Stimulated activated CD4-positive, alpha-beta T cell treated with anti-CD3 and anti-CD28 coated beads, Interleukin-1b, Interleukin-23, amount 100 ng/mL, for 1 hour (primary cell): Measurements from ENCODE around the gene UGT2A1.
"Not testable (repeated sequence)": the region's sequence is repeated elsewhere in the genome, so short reads cannot be mapped to it uniquely, and the experiment has no call there.

Experiments used
- DNase-seq, 2 donors: peaks; one replicate each; pipeline ENCODE4 v3.0.0-alpha.2; 2020; ENCODE audit warnings: low read depth in 2 of 2

UGT2A1 gene

DNA sequence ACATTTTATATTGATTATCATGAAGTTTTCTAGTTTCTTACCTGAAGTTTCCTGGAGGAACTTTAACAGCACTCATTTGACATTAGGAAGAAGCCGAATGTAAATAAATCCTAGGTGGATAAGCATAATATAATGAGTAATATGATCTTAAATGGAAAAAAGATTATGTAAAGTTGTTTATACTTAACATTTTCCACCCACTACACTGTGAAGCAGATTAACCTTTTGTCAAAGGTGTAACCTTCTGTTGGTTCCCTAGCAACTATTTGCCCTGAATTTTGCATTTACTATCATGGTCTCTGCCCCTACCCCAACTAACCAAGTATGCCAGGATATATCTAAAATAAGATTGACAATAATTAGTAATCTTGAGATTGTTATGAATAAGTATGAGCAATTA lies at the start of gene UGT2A1:
Gene UGT2A1, minus strand, starts transcription at position 101 of the 400 bp plus-strand sequence. CDS start 5,603 bp downstream, outside the sequence.
- no peak for DNase-seq

DNA sequence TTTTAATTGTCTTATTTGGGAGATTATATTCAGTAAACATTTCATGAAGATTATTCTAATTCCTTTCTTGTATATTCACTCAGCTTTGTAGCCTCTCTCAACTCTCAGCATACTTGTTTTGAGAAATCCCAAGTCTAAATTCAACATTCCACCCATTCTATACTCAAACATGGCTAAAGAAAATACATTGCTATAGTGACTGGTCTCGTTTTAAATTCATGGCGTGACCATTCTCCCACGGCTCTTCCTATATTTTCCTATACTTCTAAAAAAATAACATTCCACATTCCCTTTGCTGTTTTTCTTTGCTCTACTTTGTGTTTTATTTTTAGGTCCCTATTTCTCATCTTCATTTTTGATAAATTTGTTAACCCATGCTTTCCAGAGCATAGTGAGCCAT lies 49.2 kb upstream of the UGT2A1 start:
- DNase-seq, result no peak

- DNase-seq, result no peak
These were observed 48.6 kb upstream of the UGT2A1 start for GRCh38 chr4:69701696-69702095.

DNA sequence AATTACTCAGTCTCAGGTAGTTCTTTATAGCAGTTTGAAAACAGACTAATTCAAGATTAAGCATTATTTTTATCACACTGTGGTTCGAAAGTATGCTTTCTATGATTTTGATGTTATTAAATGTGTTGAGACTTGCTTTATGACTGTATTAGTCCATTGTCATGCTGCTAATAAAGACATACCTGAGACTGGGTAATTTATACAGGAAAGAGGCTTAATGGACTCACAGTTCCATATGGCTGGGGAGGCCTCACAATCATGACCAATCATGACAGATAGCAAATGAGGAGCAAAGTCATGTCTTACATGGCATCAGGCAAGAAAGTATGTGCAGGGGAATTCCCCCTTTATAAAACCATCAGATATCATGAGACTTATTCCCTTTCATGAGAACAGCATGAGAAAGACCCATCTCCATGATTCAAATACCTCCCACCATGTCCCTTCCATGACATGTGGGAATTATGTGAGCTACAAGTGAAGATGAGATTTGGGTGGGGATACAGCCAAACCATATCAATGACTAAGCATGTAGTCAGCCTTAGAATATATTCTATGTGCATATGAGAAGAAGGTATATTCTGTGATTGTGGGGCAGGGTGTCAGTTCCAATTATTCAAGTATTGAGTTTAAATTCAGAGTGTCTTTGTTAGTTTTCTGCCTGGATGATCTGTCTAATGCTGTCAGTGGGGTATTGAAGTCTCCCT lies 44.6 kb upstream of the UGT2A1 start:
- DNase-seq, result no peak

GRCh38 chr4:69689599-69689998 lies 36.6 kb upstream of the UGT2A1 start:
- no peak for DNase-seq

GRCh38 chr4:69684804-69685203 lies 31.8 kb upstream of the UGT2A1 start:
- no peak for DNase-seq

DNA sequence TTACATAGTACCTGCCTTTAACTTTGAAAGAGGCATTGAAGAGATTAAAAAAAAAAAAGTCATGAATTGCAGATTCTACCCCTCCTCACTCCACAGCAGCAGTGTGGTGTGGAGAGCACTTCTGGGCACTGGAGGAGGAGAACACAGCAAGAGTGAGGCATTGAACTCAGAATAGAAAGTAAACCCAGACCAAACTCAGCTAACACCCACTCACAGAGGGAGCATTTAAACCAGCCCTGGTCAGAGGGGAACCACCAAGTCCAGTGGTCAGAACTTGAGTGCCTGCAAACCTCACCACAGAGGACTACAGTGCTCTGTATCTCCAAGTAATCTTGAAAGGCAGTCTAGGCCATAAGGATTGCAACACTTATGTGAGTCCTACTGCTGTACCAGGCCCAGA lies 15.6 kb upstream of the UGT2A1 start:
- DNase-seq, result no peak

DNA sequence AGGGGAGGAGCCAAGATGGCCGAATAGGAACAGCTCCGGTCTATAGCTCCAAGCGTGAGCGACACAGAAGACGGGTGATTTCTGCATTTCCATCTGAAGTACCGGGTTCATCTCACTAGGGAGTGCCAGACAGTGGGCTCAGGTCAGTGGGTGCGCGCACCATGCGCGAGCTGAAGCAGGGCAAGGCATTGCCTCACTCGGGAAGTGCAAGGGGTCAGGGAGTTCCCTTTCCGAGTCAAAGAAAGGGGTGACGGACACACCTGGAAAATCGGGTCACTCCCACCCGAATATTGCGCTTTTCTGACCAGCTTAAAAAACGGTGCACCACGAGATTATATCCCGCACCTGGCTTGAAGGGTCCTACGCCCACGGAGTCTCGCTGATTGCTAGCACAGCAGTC lies 11.0 kb upstream of the UGT2A1 start:
- not testable (repeated sequence) for DNase-seq

- DNase-seq, result not testable (repeated sequence)
These were observed 8.2 kb upstream of the UGT2A1 start for GRCh38 chr4:69661130-69661803.

DNA sequence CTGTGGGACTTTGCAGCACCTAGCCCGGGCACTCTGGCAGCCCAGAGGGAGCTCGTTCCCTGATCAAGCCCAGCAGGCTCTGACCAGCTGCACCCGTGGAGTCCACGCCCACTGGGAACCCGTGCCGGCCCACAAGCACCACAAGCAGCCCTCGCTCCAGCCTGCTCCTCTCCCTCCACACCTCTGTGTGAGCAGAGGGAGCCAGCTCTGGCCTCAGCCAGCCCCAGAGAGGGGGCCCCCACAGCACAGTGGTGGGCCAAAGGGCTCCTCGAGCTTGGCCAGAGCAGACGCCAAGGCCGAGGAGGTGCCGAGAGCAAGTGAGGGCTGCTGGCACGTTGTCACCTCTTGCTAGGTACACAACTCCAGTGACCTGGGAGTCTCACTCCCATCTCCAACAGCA lies 5.1 kb upstream of the UGT2A1 start:
- no peak for DNase-seq

DNA sequence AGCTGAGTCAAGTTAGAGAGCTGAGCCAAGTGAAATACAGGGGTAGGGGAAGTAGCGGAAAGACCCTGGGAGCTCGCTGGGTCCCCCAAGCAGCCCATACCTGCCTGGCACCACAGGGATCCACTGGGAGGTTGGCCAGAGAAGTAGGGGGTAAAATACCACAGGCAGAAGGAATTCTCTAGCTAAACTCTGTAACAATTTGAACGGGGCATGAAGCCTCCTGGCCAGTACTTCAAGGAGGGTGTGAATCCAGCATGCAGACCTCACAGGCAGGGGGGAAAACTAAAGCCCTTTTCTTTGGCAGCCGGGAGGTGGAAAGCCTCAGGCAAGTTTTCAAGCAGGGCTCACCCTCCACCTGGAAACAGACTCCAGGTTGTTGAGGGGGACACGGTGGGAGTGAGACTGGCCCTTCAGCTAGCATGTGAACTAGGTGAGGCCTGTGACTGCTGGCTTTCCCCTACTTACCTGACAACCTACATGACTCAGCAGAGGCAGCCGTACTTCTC lies 3.7 kb upstream of the UGT2A1 start:
- no peak for DNase-seq

GRCh38 chr4:69650872-69651271 lies 2.2 kb downstream of the UGT2A1 start:
- no peak for DNase-seq

DNA sequence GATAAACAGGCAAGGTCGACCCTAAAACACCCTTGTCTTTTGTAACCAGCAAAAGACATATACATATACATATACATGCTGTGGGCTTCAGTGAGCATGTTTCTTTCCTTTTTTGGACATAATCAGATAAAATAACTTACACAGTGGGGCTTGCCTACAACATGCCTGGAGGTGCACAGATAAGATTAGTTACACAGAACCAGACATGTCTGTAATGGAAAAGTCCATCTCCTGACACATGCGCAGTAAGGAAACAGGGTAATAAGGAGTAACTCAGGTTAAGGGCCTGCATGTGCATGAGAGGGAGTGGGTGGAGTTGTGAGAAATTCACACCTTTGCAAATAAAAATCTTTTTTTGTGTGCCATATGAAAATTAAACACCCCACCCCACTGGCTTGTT lies 3.4 kb downstream of the UGT2A1 start:
- no peak for DNase-seq

GRCh38 chr4:69649207-69649606 lies 3.8 kb downstream of the UGT2A1 start:
- DNase-seq, result no peak

DNA sequence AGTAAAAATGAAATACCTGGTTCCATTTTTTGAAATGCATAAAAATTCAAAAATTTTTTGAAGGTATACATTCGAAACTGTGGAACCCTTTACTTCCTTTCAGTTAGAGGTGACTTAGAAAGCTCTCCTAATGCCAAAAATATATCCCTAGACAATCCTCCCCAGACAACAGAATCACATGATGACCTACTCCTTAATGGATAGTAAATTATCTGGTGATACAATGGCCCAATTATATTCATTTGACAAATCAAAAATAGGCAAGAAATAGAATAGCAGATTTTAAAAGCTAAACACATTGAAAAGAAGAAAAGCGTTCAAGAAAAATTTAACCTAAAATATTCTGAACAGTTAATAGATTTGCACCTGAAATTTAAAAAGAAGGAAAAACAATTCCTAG lies 10.1 kb downstream of the UGT2A1 start:
- no peak for DNase-seq

DNA sequence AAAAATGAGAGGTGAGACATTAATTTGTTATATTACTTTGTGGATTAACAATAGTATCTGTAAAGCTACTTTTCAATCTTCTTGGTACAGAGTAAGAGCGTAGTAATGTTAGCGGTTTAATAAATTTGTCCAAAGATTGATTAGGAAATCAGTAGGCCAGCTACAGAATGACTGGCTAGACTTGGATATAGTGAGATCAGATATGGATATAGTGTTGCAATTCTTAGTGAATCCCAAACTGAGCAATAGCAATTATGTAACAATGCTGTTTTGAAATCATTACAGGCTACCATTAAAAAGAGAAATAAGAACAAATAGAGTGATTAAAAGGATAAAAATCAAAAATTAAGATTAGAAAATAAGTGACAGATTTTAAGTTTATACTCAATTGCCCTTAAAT lies 12.8 kb downstream of the UGT2A1 start:
- DNase-seq, result no peak

DNA sequence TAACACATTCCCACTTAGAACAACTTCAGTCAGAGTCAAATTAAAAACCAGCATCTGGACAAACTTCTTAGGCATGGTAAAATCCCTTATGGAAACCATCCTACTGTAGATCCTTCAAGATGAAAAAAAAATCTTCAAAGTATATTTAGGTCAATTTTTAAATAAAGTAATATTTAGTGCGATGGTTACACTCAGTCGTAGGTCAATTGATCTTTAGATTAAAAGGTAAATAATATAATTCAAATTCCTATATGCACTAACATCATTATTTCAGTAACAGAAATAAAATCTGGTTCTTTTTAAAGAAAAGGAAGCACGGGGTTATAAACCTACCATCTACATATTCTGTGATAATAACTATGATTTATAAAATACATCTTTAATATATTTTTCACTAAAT lies 13.5 kb downstream of the UGT2A1 start, which contains the start of gene UGT2A2:
Gene UGT2A2, minus strand, starts transcription at position 101 of the 400 bp plus-strand sequence. Its CDS starts 2 bp downstream, at position 99.
- DNase-seq, result no peak

DNA sequence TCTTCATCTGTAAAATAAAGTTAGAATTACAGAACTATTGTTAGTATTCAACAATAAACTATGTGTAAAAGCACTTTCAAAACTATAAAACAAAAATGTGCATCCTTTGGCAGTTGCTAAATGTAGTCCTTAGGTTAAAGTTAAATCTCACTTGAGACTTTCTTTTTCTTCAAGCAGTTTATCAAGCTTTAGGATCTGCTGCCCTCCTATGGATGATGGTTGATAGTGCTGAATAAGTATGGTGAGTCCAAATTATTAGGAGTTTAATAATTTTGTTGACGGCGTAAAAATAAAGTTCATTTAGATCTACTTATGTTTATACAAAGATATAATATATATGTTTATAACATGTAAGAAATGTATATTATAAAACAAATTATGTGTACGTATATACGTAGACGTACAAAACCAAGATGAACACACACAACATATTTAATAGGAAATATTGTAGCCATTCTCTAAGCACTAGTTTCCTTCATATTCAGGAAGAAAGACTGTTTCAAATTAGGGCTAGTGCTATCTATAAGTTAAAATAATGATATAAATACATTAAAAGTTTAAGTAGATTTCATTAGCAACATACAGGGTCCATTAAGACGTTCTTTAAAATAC lies 35.9 kb downstream of the UGT2A1 start:
- no peak for DNase-seq

DNA sequence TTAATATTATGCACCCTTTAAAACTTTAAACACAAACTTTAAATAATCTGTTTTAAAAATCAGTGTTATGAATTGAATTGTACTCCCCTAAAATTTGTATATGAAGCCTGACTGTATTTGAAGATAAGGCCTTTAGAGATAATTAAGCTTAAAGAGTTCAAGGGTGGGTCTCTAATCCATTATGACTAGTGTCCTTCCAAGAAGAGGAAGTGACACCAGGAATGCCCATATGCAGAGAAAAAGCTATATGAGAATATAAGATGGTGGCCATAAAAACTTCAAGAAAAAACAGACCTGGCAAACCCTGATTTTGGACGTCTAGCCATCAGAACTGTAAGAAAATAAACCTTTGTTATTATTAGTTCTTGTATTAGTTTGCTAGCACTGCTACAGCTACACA lies 42.6 kb downstream of the UGT2A1 start:
- DNase-seq, result no peak

DNA sequence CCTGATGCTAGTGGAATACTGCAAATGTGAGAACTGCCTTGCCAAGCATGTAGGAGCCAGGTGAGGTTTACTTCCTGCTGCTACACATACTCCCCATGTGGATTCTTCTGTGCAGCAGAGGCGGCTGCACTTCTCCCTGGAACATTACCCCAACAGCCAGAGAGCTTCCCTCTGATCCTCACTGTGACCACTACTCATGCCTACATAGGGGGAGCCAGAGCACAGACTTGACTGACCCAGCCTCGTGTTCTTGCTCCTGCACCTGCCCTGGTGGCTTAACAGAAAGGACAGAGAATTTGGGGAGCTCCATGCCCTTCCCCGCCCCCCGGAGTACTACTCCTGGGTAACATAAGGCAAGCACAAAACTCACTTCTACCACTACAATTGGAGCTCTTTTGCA lies 52.0 kb downstream of the UGT2A1 start:
- DNase-seq, result no peak

DNA sequence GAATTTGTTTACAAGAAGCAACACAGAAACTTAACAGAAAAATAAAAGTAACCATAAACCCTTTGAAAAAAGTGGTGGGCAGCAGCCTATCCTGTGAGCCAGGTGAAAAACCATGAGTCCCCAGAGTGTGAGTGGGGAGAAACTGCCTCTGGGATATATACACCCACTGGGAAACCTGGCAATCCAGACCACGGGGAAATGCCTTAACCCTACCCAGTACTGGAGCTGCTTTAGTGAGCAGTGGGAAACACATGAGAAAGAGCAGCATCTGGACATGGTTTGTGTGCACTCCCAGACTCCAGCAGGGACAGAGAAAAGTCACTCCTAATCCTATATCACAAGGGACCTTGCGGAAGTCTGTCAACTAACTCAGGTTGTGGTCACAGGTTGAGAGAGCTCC lies 53.0 kb downstream of the UGT2A1 start:
- no peak for DNase-seq

DNA sequence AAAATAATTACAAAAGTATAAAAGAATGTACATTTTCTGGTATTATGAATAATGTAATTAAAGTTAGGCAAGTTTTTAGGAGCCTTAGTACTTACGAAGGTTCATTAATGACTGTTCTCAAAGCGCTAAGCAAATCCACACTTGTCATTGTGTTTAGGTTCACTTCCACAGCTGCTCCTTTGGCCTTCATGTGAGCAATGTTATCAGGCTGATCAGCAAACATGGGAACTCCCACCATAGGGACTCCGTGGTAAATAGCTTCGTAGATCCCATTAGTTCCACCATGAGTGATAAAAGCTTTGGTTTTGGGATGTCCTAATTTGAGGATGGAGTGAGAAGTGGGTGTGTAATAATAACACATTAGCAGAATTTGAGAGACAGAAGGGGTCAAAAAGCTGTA lies 58.7 kb downstream of the UGT2A1 start:
- DNase-seq, result no peak

- DNase-seq, result no peak
These were observed 61.7 kb downstream of the UGT2A1 start for GRCh38 chr4:69591364-69591763.
